Right lobe of liver (tissue), 4 donors: ENCODE results near the gene VWA5B1.

ENCODE experiments used
- POLR2A ChIP-seq: fragments of 450-650 bp; IDR thresholded peaks from one replicate; pipeline ENCODE4 v1.6.1; 2017; ENCODE audit warnings: antibody characterized with exemption, mild to moderate bottlenecking
- TF ChIP-seq, protein P1 (sequence below), 4 donors: fragments of 200-600 bp in 3 of 4; fragments of 450-650 bp in 1 of 4; IDR thresholded peaks; one replicate each; pipeline versions ENCODE4 v1.5.1 to v1.8.0; 2016 to 2022; ENCODE audit warnings: antibody characterized with exemption in 4 of 4, mild to moderate bottlenecking in 2 of 4
- donor health status: DM: no; HTN: no; CAD: no.
- donor health status: DM: no; HTN: no; CAD: no.
- donor health status: DM: no; HTN: yes; CAD: no.

DNA sequence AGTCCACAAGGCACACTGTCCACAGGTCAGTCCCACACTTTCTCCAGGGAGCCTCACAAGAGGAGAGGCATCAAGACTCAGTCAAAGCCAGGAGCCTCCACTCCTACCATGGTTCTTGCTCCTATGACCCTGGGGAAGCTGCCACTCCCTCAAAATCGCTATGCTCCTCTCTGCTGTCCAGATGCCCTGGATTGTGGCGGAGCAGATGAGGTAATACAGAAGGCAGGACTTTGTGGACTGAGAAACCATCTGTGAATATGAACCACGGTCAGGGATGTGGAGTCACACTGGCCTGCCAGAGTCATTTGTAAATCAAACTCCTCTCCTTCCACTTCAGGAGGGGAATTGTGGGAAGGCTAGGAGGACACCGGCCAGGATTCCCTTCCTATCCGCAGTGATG, 20.6 kb downstream of the VWA5B1 start:
- TF ChIP-seq, protein P1, sequence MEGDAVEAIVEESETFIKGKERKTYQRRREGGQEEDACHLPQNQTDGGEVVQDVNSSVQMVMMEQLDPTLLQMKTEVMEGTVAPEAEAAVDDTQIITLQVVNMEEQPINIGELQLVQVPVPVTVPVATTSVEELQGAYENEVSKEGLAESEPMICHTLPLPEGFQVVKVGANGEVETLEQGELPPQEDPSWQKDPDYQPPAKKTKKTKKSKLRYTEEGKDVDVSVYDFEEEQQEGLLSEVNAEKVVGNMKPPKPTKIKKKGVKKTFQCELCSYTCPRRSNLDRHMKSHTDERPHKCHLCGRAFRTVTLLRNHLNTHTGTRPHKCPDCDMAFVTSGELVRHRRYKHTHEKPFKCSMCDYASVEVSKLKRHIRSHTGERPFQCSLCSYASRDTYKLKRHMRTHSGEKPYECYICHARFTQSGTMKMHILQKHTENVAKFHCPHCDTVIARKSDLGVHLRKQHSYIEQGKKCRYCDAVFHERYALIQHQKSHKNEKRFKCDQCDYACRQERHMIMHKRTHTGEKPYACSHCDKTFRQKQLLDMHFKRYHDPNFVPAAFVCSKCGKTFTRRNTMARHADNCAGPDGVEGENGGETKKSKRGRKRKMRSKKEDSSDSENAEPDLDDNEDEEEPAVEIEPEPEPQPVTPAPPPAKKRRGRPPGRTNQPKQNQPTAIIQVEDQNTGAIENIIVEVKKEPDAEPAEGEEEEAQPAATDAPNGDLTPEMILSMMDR (IDR thresholded peaks at IDR 0.05) = no peak
- TF ChIP-seq POLR2A = no peak
